HG03520 (cell line): ENCODE results near the gene FUT1.
"Not testable (repeated sequence)": the region's sequence is repeated elsewhere in the genome, so short reads cannot be mapped to it uniquely, and the experiment has no call there.

Experiments
- ATAC-seq: cut with Tn5 transposase; IDR thresholded peaks from one replicate; pipeline ENCODE4 v1.9.1; 2021; ENCODE audit warnings: mild to moderate bottlenecking, moderate library complexity; ENCODE audit not compliant: unreplicated experiment

FUT1 gene

DNA sequence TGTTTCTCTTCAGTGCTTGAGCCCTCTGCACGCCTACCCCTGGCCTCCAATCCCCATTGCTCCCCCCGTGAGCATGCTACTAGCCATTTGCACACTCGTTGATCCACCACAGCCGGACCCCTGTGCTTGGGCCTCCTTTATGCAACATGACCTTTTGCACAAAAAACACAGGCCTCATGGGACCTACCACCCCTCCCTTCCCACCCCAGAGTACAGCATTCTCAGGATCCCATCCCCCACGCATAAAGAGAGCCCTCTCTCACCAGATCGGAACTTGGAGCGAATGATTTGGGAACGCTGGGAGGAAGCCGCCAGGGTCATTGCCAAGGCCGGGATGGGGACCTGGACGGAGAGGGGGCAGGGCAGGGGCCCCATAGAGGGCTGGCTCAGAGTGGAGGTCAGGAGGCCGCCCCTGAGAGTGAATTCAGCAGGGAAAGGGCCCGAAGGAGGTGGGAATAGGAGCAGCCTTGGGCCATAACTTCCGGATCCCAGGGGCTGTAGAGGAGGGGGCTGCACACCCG, 33.7 kb downstream of the FUT1 start:
- no peak for ATAC-seq

GRCh38 chr19:48718106-48718505, 34.3 kb downstream of the FUT1 start:
- not testable (repeated sequence) for ATAC-seq

- ATAC-seq: no peak
Observed at GRCh38 chr19:48716562-48717291, 35.7 kb downstream of the FUT1 start.

- no peak for ATAC-seq
Observed at GRCh38 chr19:48715681-48716171, 36.7 kb downstream of the FUT1 start.

DNA sequence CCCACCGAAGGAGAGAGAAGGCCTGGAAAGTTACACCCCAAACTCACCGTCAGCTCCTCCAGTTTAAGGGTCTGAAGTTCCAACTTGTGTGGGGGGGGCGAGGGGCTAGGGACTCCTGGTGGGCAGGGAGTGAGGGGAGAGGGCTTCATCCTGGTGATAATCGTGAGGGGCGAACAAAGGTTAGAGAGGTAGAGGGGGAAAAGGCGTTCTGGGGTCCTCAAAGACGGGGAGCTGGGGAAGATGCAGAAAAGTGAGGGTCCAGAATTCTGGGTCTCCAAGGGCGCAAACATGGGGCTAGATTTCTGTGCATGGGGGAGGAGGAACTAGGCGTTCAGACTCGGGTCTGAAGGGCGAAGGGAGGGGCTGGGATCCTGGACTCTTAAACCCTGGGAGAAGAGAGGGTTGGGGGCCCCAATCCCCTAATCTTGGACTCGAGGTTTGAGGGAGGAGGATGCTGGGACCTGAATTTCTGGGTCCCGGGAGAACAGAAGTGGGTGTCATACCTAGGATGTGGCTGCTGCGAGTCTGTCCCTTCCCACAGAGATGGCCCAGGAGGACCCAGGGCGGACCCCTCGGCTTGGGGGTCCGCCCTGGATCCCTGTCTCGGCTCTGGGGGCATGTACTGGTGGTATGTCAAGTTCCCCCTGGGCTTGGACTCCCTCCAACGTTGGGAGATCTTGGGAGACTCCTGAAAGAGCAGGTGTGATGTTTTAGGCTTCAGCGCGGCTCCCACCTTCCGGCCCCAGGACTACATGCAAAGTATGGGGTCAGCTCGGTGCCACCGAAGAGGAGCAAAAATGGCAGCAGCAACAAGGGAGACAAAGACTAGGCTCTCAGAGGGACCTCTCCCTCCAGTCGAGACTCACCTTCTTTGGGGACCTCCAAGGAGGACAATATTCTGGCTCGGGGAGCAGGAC, 37.4 kb downstream of the FUT1 start:
- no peak for ATAC-seq

DNA sequence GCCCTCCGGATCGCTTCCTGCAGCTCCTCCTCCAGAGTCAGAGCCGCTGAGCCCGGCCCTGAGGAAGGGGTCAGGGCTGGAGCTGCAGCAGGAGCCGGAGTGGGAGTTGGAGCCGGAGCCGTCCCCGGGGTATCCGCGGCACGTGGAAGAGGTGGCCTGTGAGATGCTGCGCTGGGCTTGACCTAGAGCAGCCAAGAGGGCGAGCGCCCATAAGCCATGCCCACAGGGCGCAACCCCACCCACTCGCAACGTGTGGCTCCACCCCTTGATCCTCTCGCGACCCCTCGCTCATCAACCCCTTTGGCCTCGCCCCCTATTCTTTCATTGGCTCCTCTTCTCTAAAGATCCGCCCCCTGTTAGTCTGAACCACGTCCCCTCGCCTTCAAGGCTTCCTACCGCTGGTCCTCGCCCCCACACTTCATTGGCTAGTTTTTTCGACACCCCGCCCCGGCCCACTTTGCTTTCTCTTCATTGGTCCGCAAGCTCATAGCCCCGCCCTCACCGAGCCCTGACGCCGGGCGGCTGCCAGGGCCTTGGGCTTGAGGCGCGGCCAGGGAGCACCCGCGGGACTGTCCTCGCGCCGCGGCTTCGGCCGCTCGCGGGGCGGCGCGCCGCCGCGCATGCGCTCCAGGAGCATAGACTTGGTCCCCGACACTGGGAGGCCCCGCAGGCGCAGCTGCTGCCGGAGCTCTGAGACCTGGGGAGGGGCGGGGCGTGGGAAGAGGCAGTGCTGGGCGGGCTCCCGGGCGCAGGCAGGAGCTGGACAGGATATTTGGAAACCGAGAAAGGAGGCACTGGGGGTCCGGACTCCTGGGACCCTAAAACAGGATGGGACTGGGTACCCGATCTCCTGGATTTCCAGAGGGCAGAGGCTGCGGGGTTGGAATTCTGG, 38.3 kb downstream of the FUT1 start:
- peak; percentile 81 for ATAC-seq

- ATAC-seq: no peak
Observed at GRCh38 chr19:48713041-48713863, 39.2 kb downstream of the FUT1 start.

DNA sequence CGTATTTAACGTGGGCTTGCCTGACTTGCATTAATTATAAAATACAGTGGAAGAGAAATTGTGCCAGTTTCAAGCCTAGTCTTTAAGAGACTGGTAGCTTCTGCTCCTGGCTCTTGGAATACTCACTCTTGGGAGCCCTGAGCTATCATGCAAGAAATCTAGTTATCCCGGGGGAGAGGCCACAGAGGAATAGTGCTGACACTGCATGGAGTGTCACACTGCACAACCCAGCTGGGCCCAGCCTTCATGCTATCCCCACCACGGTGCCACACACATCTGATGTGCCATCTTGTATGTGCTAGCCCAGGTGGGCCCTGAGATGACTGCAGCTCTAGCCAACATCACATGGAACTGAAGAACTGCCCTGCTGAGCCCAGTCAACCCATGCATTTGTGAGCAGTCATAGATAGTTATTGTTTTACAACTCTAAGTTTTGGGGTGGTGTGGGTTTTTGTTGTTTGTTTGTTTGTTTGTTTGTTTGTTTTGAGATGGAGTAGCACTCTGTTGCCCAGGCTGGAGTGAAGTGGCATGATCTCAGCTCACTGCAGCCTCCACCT, 41.3 kb downstream of the FUT1 start:
- ATAC-seq: no peak

DNA sequence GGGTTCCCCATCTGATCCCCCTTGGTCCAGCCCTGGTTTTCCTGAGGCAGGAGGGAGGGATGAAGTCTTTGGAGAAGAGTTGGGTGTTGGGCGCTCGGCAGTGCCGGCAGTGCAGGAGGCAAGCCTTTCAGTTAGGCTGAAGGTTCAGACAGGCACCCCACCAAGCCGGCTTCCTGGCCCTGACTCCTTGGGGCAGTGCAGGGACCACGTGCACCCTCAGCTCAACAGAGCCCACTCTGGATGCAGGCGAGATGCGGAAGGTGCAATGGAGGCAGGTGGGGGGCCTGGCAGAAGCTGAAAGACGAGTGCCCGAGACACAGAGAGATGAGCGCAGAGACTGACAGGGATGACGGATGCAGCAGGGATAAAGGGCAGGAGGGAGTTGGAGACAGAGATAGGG, 44.0 kb downstream of the FUT1 start:
- no peak for ATAC-seq

DNA sequence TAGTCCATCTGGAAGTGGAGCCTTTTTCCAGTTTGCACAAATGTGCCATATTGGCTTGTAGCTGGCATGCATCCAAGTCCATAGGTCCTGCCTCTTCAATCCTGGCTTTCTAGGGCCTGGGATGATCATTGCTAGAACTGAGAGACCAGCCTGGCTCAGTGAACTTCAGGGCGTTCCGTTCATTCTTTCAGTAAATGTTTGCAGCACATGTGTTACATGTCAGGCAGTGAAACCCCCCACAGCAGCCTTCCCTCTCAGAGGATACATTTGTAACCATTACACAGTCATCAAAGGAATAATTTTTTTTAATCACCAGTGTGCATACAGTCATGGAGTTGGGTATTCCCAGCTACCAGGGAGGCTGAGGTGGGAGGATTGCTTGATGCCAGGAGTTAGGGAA, 47.0 kb downstream of the FUT1 start:
- ATAC-seq: no peak

DNA sequence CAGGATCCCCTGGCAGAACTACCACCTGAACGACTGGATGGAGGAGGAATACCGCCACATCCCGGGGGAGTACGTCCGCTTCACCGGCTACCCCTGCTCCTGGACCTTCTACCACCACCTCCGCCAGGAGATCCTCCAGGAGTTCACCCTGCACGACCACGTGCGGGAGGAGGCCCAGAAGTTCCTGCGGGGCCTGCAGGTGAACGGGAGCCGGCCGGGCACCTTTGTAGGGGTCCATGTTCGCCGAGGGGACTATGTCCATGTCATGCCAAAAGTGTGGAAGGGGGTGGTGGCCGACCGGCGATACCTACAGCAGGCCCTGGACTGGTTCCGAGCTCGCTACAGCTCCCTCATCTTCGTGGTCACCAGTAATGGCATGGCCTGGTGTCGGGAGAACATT, 49.1 kb downstream of the FUT1 start:
- ATAC-seq: no peak

- ATAC-seq: no peak
Observed at GRCh38 chr19:48702701-48703100, 49.7 kb downstream of the FUT1 start.

DNA sequence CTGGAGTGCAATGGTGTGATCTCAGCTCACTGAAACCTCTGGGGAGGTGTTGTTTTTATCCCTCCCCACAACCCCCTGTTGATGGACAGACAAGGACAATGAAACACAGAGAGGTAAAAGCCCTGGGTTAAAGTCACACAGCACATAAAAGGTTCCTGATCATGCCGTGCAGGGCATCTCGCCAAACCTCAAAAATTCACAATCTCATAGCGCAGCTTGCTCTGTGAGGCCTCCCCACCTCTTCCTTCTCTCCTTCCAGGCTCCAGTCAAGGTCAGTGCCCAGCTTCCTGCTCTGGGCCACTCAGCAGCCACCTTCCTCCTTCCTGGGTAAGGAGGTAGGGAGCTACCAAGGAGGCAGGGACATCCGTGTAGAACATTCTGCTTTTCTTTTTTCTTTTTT, 54.4 kb downstream of the FUT1 start:
- no peak for ATAC-seq
